CD4-positive, alpha-beta T cell treated with Interleukin-4 for 1 hour (primary cell): ENCODE results near the gene RELL2.
"Not testable (repeated sequence)": the region's sequence is repeated elsewhere in the genome, so short reads cannot be mapped to it uniquely, and the experiment has no call there.

Experiments used
- DNase-seq, 2 donors: peaks; one replicate each; pipeline ENCODE4 v3.0.0-alpha.2; 2020 to 2022

The RELL2 gene, protein sequence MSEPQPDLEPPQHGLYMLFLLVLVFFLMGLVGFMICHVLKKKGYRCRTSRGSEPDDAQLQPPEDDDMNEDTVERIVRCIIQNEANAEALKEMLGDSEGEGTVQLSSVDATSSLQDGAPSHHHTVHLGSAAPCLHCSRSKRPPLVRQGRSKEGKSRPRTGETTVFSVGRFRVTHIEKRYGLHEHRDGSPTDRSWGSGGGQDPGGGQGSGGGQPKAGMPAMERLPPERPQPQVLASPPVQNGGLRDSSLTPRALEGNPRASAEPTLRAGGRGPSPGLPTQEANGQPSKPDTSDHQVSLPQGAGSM

DNA sequence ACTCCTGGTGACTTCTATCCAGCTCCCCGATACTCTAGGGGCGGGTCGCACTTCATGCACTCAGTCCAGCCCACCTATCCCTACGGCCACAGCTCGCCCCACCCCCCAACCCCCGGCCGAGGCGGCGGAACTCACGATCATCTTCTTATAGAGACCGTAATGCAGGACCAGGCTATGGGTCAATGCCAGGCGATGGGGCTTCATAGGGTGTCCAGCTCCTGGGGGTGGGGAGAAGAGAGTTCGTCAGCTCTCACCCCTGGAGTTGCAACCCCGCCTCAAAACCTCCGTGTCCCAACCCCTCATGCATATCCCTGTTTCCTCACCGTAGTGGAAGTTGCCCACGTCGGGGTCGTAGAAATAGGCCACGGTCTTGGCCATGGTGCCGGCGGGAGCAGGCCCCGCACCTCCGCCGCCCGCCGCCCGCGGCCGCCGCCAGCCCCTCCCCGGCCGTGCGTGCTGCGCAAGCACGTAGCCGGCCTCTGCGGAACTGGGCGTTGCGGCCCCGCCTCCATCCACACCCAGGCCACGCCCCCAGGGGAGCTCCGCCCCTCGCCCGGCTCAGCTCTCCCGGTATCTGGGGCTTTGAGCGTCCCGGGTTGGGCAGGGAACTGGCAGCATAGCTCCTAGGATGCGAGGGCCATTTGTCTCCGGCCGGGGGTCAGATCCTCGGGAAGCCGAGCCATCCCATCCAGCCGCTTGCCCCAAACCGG is at the start of gene RELL2, which contains the start of gene HDAC3:
TSS of gene RELL2 (plus strand) at position 585 of the 710 bp plus-strand sequence. CDS start 1,229 bp downstream, outside the sequence.
TSS of gene HDAC3 (minus strand) at position 437 of the 710 bp plus-strand sequence. CDS start at position 378, 59 bp downstream.
- peak; percentile 91 to 93 for DNase-seq

DNA sequence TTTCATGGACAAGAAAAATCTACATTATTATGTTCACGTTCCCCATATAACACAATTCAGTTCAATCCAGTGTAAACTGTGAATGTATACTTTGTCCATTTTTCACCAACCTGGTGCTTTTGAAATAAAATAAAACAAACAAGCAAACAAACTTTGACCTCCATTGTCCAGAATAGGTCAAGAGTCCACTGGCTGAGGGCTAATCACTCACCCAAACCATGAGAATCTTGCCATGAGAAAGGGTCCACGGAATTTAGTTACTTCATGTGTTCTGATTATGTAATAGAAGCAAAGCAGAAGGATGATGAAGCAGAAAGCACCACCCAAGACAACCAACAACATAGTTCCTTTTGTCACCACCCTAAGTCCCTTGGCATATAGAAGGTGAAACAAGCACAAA is 46.7 kb upstream of the RELL2 start:
- no peak for DNase-seq

DNA sequence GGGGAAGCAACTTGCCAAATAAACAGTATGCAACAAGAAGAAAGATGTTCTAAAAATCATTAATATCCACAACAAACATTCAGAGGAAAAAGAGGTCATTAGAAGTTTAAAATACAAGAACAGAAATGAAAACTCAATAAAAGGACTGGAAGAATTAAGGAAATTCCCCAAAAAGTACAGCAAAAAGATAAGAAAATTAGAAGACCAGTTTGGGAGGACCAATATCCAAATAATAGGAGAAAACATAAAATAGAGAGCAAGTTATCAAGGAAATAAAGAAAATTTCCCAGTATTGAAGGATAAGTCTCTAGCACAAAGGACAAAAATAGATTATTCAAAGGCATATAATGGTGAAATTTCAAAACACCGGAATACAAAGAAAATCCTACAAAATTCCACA is 39.9 kb upstream of the RELL2 start:
- no peak for DNase-seq

DNA sequence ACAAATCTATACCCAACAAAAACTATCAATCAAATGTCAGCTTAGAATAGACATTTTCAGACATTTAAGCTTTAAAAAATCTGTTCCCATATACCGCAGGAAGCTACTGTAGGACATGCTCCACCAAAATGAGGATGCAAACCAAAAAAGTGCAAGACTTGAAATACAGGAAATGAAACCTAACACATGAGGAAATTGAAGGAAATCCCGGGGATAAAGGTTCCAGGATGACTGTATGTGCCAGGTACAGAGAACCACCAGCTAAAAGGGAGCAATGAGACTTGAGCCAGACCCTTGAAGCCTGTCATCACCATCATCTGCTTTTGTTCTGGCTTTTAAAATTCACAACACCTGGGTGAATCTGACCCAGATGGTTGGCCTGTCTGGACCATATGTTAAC is 39.4 kb upstream of the RELL2 start:
- no peak for DNase-seq

DNA sequence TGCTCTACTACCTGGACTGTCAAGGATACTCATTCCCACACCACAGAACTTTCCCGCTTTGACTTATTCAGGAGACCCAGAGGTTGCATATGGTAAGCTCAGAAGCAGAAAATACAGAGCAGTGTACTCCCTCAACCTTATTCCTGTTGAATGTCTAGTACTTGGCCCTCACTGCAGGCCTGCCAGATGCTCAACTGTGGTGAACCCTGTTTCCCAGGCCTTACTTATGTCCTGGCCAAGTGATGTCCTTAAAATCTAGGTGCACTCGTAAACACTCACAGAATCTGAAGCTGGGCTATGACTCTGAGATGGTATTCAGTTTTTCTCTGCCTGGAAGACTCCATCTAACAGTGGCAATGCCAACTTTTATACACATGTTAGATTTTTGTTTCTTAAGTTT is 39.0 kb upstream of the RELL2 start:
- DNase-seq = no peak

DNA sequence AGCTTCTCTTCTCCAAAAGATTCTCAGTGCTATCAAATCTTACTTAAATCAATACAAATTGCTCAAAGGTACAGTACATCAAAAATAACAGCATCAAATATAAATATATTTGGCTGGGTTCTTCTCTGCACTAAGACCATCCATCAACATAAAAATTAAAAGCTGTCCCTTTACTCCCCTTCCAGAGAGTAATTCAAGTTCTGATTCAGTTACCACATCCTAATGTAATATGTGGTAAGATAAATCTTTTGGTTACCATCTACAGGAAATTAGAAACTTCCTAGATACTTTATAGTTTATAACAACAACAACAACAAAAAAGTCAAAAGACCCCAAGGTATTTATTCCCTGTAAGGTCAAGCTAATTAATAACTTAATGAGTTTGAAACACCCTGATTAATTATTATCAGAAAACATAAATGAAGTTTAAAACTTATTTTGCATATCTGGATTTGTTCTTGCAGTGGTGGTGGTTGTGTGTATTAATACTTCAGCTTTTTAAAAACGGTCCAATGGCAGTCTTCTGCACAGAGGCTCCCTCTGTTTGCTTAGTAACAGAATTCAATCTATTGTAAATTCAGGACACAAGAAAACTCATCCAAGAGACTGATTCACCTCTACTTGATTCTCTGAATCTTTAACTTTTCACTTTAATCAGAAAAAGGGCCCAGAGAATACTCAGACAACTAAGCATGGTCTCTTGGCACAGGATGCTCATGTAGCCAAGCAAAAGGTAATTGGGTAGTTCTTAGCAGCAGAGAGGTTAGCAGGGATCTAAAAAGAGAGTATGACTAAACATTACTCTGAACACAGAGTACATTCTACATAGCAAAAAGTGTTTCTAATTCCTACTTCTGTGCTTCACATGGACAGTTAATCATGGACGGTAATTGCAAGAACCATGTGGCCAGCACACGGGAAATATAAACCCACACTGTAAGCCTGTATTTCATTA is 38.1 kb upstream of the RELL2 start:
- DNase-seq = peak in 1 of 2 donors; percentile 48

DNA sequence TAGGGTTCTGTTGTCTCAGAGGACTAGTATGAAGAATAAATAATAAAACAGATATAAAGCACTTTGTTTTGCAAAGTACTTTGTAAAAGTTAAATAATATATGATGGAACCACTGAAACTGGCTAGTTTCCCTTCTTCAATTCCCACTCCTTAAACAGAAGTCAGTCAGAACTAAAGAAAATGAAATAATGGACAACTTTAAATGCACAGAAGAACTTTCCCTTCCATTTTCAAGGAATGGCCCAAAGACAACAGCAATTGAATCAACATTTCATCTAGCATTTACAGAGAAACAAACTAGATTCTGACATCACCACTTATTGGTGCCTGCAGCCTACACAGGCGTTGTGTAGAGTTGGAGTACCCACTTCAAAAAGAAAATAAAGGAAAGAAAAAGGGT is 34.2 kb upstream of the RELL2 start:
- no peak for DNase-seq

DNA sequence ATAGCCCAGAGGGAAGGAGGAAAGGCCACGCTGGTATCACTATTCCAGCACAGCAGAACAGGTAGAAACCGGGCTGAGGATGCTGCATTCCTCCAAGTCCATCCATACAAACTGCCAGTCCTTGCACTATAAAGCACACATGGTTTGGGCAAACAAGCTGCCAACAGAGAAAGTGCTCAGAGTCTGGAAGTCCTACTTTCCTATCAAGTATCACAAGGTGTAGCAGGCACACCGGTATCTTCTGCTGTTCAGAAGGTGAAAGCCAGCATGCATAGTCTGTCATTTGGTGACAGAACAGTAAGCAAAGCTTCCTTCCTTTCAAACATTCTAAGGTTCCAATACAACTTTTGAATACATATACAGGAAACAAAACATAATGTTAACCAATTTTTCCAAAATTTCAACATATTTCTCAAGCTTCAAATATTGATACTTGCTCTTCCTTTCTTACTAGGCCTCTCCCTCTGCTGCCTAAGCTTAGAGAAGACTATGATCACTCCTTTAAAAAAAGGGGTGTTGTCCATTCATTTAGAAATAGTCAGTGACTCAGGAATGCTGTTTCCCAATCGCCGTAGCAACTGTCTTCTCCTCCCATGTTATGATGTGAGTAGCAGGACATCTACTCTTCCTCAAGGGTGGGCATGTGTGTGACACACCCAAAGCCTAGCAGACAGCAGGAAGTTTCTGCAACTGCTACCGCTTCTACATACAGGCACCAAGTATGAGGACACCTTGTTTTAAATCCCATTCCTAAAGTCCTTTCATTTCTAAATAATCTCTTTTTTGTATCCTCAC is 32.7 kb upstream of the RELL2 start:
- peak; percentile 48 to 80 for DNase-seq

DNA sequence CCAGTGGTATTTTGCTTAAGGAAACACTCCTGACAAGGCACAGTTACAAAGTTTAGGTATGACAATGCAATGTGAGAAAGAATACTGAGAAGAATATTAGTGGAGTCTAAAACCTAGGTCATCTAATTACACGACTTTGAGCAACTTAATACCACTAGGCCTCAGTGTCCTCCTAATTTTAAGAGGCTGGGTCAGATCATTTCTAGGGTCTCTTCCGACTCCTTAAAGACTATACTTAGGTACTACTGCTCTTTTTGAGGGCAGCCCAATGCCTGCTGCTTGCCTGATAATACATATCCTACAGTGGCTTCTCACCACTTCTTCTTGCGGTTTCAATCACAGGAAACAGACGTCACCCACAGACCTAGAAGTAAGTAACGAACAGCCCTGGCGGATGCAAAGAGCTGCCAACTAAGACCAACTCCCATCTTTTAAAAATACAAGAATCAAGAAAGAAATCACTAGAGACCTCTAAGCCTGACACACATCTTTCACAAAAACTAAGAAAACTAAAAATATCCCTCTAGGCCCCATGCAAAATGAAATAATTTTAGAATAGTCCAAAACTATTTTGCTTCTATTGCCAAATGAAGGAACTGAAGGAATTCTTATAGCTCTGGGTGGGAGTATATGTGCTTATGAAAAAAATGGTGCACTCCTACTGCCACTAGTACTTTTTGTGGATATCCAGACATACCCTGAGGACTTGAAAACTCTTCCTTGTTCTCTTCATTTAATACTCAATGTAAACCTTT is 31.1 kb upstream of the RELL2 start:
- peak; percentile 87 to 89 for DNase-seq

DNA sequence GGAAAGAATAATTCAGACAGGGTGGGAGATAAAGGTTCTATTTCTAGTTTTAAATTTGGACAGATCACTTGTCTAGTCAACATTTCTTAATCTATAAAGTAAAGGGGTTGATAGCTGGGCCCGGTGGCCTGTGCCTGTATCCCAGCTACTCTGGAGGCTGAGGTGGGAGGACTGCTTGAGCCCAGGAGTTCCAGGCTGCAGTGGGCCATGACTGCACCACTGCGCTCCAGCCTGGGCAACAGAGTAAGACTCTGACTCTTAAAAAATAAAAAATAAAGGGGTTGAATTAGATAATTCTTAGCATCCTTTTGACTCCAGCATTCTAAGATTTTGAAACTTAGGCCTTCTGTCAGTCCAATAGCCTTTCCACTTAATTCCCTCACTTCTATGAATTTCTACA is 28.8 kb upstream of the RELL2 start:
- no peak for DNase-seq

DNA sequence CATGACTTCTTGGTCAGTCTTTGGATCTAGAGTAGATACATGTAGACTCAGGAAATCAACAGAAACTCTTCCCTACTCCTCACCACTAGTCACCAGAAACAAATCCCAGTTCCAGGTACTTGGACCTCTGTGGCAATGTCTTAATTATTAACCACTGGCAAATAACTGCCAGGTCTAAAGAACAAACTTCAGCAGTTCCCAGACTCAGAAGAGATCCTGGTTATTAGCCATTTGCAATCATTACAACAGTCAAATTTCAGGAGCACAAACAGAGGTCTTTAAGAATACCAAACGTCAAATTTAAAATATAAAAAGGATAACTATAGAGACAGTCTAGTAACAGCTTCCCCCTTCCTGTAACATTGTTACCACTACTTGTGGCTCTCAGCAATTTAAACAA is 28.2 kb upstream of the RELL2 start:
- no peak for DNase-seq

DNA sequence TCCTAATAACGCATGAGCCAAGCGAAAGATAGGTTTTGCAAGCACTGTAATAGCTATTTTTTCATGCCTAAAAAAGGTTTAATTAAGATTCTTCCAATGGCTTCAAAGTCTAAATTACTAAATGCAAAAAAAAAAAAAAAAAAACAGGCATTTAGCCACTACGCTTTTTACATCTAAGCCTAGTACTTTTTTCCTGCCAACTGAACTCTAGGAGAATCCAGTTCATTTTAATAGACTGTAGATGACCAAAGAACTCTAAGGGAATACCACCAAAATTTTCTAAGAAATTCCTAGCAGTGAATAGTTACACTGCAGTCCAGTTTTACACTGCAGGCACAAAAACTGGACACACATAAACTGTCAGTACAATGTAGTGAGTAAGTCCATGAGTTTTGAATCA is 27.8 kb upstream of the RELL2 start:
- DNase-seq = no peak

DNA sequence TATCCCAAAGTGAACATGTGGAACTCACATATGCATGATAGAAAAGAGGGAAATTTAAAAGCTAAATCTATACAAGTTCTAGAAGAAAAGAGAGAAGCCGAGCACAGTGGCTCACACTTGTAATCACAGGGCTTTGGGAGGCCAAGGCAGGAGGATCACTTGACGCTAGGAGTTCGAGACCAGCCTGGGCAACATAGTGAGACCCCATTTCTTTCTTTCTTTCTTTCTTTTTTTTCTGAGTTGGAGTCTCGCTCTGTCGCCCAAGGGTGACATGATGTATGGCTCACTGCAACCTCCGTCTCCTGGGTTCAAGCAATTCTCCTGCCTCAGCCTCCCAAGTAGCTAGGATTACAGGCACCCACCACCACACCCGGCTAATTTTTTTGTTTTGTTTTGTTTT is 26.9 kb upstream of the RELL2 start:
- DNase-seq = not testable (repeated sequence)

DNA sequence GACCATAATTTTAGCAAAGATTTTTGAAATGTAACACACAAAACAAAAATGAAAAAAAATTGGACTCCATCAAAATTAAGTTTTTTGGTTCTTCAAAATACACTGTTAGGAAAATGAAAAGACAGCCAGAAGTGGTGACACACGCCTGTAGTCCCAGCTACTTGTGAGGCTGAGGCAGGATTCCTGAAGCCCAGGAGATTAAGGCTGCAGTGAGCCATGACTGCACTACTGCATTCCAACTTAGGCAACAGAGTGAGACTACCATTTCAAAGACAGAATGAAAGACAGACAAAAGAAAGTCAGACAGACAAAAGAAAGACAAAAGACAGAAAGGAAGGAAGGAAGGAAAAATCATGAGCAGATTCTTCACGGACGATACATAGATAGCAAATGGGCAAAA is 25.5 kb upstream of the RELL2 start:
- DNase-seq = no peak

DNA sequence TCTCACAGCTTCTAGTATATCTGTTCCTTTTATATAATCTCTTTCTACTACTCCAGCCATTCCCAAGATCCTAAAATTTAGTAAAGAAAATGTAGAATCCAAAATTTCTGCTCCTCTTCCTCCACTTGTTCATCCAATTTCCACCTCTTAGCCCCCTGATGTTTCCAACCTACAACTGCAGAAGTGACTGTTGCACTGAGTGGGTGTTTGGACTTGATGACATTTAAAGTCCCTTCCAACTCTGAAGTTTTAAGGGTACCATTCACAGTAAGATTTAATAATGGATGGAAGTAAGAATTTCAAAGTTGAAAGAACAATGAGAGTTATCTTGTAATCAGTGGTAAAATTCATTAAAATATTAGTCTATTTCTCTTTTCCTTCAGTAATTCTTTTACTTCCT is 23.5 kb upstream of the RELL2 start:
- DNase-seq = no peak

DNA sequence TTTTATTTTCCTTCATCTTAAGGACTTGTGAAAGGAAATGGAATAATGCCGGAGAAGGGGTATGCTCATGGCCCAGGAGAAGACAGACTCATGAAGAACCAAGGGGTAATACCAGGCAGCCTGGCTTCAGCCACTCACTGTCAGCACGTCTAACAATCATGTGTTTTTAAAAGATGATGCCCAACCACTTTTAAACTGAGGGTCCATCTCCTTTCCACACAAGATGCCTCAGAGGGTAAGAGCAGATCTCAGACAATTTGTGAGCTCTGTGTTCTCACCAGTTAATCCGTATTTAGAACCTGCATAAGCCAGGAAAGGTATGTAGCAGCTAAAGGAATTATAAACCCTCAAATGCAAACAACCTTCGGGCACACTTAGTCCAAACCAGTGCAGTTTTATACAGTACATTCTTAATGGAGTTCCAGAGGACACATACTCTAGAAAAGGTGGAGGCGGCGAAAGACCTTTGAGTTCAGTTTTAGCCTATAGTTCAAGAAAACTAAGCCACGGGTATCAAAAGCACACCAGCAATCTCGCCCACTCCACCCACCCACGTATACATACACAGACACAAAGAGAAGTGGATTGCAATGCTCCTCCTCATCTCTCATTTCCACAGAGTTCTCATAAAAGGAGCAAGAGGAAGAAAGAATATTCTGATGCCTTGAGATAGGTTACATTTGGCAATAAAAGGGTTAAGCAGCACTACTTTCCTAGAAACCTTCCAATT is 20.6 kb upstream of the RELL2 start:
- DNase-seq = no peak

DNA sequence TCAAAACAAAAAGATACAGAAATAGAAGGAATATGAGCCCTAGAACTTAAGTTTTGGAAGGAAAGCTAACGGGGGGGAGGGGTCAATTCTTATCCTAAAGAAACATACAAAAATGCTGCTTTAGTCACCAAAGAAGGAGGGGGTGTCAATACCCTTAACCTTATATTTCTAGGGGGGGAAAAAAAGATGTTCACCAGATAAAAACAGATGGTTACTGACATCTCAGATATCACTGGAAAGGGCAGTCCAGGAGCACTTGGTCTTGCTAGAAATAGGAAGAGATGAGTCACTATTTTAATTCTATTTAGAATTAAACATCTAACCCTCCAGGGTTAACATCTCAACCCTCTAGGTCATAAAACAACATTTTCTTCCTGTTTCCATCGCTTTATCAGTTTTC is 19.7 kb upstream of the RELL2 start:
- DNase-seq = no peak

DNA sequence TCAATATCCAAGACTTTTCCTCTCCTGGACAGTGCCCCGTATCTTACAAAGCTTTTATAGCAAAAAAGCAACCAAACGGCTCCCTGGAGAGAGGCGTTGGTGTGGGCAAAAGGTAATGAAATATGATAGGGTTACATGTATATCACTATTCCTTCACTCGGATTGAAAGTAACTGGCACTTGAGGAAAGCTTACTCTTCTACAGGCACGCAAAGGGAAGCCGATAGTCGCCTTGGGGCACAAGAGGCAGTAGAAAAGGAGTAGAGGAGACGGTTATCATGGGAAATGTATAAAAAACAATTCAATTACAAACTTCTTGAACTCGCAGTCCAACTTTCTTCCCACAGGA is 19.1 kb upstream of the RELL2 start:
- DNase-seq = no peak

DNA sequence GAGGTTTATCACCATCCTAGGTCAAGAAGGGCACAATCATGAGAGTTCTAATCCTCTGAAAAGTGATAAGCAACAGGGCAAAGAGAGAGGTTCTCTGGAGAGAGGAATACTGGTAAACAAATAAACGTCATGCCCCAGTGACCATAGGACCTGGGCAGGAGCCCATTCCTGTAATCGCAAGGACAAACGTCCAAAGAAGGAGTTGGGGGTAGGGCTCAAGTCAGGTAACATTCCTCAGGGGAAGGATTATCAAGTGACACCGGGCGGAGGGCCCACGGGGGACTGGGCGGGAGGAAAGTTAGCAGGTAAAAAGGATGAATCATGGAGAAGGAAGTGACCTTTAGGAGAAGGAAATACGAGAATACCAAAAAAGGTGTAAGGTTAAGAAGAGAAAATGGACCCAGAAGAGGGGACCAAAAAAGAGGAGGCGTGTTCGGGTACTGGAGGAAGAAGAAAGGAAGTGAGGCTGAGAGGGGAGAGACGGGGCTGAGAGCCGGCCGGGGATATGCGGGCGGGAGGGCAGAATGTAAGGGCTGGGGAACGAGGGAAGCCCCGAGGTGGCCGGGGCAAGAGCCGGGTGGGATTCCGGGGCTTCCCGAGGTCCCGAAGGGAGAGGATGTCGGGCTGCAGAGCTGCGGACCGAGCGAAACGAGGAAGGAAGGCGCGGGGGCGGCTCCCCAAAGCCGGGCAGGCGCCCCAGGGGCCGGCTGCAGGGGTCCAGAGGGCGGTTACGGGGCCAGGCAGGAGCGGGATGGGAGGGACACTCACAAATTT is 18.6 kb upstream of the RELL2 start:
- peak; percentile 42 to 66 for DNase-seq
